GM19035 (cell line): ENCODE results near the gene ADAM12.

Source experiments
- ATAC-seq: cut with Tn5 transposase; IDR thresholded peaks from one replicate; pipeline ENCODE4 v1.9.1; 2021; ENCODE audit not compliant: unreplicated experiment

ADAM12 gene

GRCh38 chr10:126387931-126388911 lies at the start of gene ADAM12:
TSS of gene ADAM12 (minus strand) at chr10:126388477. CDS start at chr10:126388145, 332 bp downstream.
- ATAC-seq, result no peak

- ATAC-seq, result no peak
Measured at GRCh38 chr10:126437635-126438406, 49.5 kb upstream of the ADAM12 start.

- no peak for ATAC-seq
Measured at GRCh38 chr10:126434235-126434634, 46.0 kb upstream of the ADAM12 start.

GRCh38 chr10:126433351-126433750 lies 45.1 kb upstream of the ADAM12 start:
- no peak for ATAC-seq

DNA sequence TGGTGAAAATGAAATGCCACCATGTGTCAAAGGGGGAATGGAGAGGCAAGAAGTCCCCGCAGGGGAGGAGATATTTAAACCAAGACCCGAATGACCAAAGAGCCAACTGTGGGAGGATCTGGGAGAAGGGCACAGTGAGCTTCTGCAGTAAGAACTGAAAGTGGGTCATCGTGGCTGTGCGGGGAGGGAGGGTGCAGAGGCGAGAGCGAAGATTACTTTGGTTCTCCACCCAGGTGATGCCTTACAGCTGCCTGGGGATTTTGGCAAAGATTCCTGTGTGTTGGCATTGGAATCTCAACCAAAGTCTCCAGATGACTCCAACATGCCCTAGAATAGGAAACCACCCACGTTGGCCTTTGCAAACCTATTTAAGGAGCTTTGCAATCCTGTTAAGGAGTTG lies 44.2 kb upstream of the ADAM12 start:
- no peak for ATAC-seq

DNA sequence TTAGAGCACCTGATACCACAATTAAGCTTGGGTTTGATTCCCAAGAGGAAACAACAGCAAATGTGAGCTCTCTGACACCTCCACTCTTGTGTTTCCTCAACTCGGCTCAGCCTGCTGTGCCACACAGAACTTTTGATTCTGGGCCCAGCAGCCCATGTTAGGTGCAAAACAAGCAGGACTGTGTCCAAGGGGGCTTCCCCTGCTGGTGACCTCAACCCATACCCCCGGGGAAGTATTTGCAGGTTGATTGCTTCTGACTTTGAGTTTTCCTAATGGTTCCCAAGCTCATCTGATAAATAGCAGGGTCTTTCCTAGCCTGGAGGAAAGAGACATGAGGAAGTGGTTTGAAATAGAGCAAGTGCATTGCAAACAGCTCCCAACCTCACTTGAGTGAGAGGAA lies 43.5 kb upstream of the ADAM12 start:
- no peak for ATAC-seq

GRCh38 chr10:126430512-126430911 lies 42.2 kb upstream of the ADAM12 start:
- no peak for ATAC-seq

DNA sequence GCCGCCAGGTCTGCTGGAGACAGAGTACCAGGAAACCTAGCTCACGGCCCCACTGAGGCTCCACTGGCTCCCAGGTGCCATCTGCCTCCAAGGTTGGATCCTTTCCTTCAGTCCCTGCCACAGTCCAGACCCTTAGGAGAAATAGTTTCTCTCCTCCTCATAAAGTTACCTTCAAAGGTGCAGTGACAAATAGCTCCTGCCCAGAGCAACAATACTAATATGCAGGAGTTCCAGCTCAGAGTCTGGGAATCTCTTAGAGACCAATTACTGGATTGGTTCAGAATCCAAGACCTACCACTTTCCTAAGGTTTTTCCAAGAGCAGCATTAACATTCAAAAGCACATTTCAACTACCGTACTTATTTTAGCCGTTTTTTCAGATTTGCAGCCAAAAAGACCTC lies 41.0 kb upstream of the ADAM12 start:
- ATAC-seq, result no peak

- ATAC-seq, result no peak
Measured at GRCh38 chr10:126425489-126426065, 37.3 kb upstream of the ADAM12 start.

- ATAC-seq, result no peak
Measured at GRCh38 chr10:126425032-126425431, 36.8 kb upstream of the ADAM12 start.

- ATAC-seq, result no peak
Measured at GRCh38 chr10:126423732-126424491, 35.6 kb upstream of the ADAM12 start.

DNA sequence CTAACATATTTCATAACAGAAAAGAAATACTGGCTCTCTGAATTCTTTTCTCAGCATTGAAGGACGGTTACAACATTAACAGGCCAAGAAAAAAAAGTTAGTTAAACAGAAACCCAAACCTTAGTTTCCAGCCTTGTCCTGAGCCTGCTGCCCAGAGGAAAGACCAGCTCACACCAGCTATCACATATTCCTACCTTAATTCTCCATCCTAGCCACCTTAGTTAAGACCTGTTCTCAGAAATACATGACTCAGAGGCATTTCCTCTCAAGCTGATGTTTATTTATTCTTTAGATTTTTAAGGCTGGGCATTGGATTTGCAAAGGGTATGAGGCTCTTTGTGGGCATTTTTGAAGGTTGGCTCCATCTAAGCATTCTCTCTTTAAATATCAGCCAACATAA lies 34.3 kb upstream of the ADAM12 start:
- no peak for ATAC-seq

GRCh38 chr10:126421756-126422256 lies 33.5 kb upstream of the ADAM12 start:
- no peak for ATAC-seq

- no peak for ATAC-seq
Measured at GRCh38 chr10:126420567-126421300, 32.5 kb upstream of the ADAM12 start.

DNA sequence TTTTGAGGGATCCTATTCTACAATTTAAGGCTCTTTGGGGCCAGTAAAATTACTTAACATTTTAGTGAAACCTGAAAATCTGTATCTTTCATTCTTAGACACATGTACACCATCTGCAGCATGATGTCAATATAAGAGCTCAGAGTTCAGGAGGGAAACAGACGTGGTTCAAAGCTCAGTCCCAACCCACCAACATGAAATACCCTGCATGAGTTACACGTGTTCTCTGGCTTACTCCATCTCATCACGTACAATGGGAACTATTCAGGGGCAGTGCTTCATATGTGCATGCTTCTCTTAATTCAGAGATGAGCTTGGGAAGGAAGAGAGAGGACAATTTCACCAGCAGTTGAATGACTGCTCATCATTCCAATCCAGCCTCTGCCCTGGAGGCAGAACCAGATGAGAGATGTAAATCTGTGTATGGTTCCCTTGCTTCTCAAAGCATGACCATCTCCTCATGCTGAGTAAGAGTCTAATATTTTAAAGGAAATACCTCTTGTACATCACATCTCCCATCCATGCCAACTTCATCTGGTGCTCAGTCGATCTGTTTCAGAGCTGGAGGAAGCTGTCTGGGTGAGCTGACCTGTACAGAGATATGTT lies 29.0 kb upstream of the ADAM12 start:
- no peak for ATAC-seq

DNA sequence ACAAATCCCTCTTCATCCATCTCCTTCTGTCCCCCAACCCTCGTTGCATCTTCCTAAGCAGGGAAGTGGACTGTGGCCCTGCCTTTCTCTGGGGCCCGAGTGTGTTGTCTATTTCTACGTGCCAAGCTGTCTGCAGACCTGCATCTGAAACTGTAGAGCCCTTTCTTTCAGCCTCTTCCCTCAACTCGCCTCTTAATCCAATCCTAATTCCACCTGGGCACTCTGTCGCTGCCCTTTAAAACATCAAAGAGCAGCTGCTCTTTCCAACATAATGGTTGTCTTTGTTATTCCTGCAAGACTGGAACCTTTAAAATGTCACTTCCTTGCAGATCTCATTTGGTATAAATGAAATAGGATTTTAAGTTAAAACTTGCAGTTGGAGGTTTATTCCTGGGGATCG lies 21.5 kb upstream of the ADAM12 start:
- ATAC-seq, result no peak

GRCh38 chr10:126408953-126409641 lies 20.8 kb upstream of the ADAM12 start:
- ATAC-seq, result no peak

GRCh38 chr10:126407831-126408230 lies 19.6 kb upstream of the ADAM12 start:
- ATAC-seq, result no peak

GRCh38 chr10:126405239-126405775 lies 17.0 kb upstream of the ADAM12 start:
- no peak for ATAC-seq
